Neural progenitor cell (in vitro differentiated cells): ENCODE data around the gene TMEM50B.

Experiments
- EZH2phosphoT487 ChIP-seq: fragments of 200-600 bp; sonication (generic); IDR thresholded peaks from 2 replicates; pipeline ENCODE4 v1.6.1; 2017; ENCODE audit warnings: antibody characterized with exemption
- TF ChIP-seq, protein P1 (sequence below): fragments of 200-600 bp; sonication (generic); IDR thresholded peaks from 2 replicates; pipeline ENCODE4 v1.5.1; 2017; ENCODE audit warnings: antibody characterized with exemption, mild to moderate bottlenecking

- TF ChIP-seq, protein P1, sequence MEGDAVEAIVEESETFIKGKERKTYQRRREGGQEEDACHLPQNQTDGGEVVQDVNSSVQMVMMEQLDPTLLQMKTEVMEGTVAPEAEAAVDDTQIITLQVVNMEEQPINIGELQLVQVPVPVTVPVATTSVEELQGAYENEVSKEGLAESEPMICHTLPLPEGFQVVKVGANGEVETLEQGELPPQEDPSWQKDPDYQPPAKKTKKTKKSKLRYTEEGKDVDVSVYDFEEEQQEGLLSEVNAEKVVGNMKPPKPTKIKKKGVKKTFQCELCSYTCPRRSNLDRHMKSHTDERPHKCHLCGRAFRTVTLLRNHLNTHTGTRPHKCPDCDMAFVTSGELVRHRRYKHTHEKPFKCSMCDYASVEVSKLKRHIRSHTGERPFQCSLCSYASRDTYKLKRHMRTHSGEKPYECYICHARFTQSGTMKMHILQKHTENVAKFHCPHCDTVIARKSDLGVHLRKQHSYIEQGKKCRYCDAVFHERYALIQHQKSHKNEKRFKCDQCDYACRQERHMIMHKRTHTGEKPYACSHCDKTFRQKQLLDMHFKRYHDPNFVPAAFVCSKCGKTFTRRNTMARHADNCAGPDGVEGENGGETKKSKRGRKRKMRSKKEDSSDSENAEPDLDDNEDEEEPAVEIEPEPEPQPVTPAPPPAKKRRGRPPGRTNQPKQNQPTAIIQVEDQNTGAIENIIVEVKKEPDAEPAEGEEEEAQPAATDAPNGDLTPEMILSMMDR, result no peak
- no peak for TF ChIP-seq EZH2phosphoT487
These were observed 31.9 kb upstream of the TMEM50B start for GRCh38 chr21:33511639-33512038.
